H1 (cell line): ENCODE measurements around the gene SNW1. TPM values are rescaled to one million over a fixed set of nuclear protein-coding genes. Genes with fewer than 3 reads are reported as not detected.

Experiments
- CTCF ChIA-PET: fragments of 300-600 bp; sonication (Branson Sonifier 250); formaldehyde crosslinking; loops from one replicate; lab custom pipeline; 2021; ENCODE audit not compliant: partially characterized antibody; lab: Charles Lee
- POLR2A ChIA-PET: fragments of 300-600 bp; sonication (Branson Sonifier 250); formaldehyde crosslinking; loops from one replicate; lab custom pipeline; 2021; ENCODE audit warnings: inconsistent platforms; ENCODE audit not compliant: partially characterized antibody; lab: Charles Lee
- DNase-seq, 2 experiments: peaks; one replicate each; pipeline versions ENCODE4 v3.0.0 to v3.0.0-alpha.2; 2010 to 2022; ENCODE audit warnings: low spot score in 2 of 2, low read depth in 1 of 2, mixed read lengths in 1 of 2
- FAIRE-seq: peaks from 2 replicates; lab custom pipeline; 2011; peaks lifted over from hg19 to GRCh38; lab: Jason Lieb, UNC
- H2AFZ ChIP-seq: 2 replicates; pipeline ENCODE4 v1.8.1; 2012; ENCODE audit warnings: low read length, inconsistent platforms
- H2AK5ac ChIP-seq: 2 replicates; pipeline ENCODE4 v1.6.1; 2013; ENCODE audit warnings: low read depth, low read length
- H2BK120ac ChIP-seq: replicated peaks from 2 replicates; pipeline ENCODE3; 2013; ENCODE audit warnings: low read depth, low read length, inconsistent platforms
- H2BK12ac ChIP-seq: 2 replicates; pipeline ENCODE4 v1.6.1; 2013; ENCODE audit warnings: low read depth, low read length
- H2BK15ac ChIP-seq: 2 replicates; pipeline ENCODE4 v1.6.1; 2013; ENCODE audit warnings: low read length
- H2BK20ac ChIP-seq: 2 replicates; pipeline ENCODE4 v1.6.1; 2013; ENCODE audit warnings: low read length
- H2BK5ac ChIP-seq: 2 replicates; pipeline ENCODE4 v1.6.1; 2013; ENCODE audit warnings: low read depth, low read length
- H3K14ac ChIP-seq: 2 replicates; pipeline ENCODE4 v1.6.1; 2013; ENCODE audit warnings: inconsistent platforms; ENCODE audit not compliant: insufficient read length
- H3K18ac ChIP-seq: 2 replicates; pipeline ENCODE4 v1.6.1; 2013; ENCODE audit warnings: low read length; ENCODE audit errors: extremely low read depth
- H3K23ac ChIP-seq: 2 replicates; pipeline ENCODE4 v1.6.1; 2013; ENCODE audit warnings: inconsistent platforms; ENCODE audit not compliant: insufficient read length
- H3K23me2 ChIP-seq: 2 replicates; pipeline ENCODE4 v1.6.1; 2013; ENCODE audit warnings: low read depth, low read length
- H3K27ac ChIP-seq: 2 replicates; pipeline ENCODE4 v1.6.1; 2011; ENCODE audit warnings: low read depth, low read length, inconsistent platforms
- H3K27me3 ChIP-seq, 4 experiments: replicated peaks in 1 of 4; 1 replicate in 1 of 4; 2 replicates in 3 of 4; pipeline versions ENCODE4 v1.6.1 to v1.8.1; 2011 to 2013; ENCODE audit warnings: low read length in 3 of 4, mild to moderate bottlenecking in 3 of 4, inconsistent platforms in 2 of 4, mixed read lengths in 2 of 4, moderate library complexity in 1 of 4; ENCODE audit not compliant: control insufficient read depth in 3 of 4, insufficient read depth in 3 of 4; ENCODE audit errors: extremely low read depth in 1 of 4
- H3K36me3 ChIP-seq, 4 experiments: 2 replicates each; pipeline versions ENCODE4 v1.6.1 to v1.8.1; 2011 to 2013; ENCODE audit warnings: mild to moderate bottlenecking in 4 of 4, low read length in 3 of 4, moderate library complexity in 2 of 4, control low read depth in 1 of 4, inconsistent platforms in 1 of 4; ENCODE audit not compliant: insufficient read depth in 4 of 4, control insufficient read depth in 2 of 4
- H3K4ac ChIP-seq: replicated peaks from 2 replicates; pipeline ENCODE3; 2013; ENCODE audit warnings: low read length, low read depth, mixed read lengths, inconsistent platforms; ENCODE audit not compliant: insufficient read length
- H3K4me1 ChIP-seq, 4 experiments: replicated peaks in 1 of 4; 1 replicate in 1 of 4; 2 replicates in 3 of 4; pipeline versions ENCODE4 v1.6.1 to v1.8.1; 2011 to 2013; ENCODE audit warnings: low read length in 3 of 4, inconsistent platforms in 2 of 4, mixed read lengths in 1 of 4; ENCODE audit not compliant: insufficient read depth in 4 of 4, control insufficient read depth in 3 of 4
- H3K4me2 ChIP-seq, 2 experiments: 2 replicates each; pipeline versions ENCODE4 v1.6.1 to v1.8.1; 2011 to 2013; ENCODE audit warnings: low read depth in 2 of 2, low read length in 2 of 2, control low read depth in 1 of 2, inconsistent platforms in 1 of 2, mild to moderate bottlenecking in 1 of 2; ENCODE audit not compliant: insufficient read depth in 1 of 2
- H3K4me3 ChIP-seq, 4 experiments: fragments of 200-600, 300-600 bp in 1 of 4; sonication (generic), shearing (Covaris generic), sonication (Bioruptor Twin) in 1 of 4; 2 replicates each; pipeline versions ENCODE4 v1.5.1 to v1.8.1; 2011 to 2016; ENCODE audit warnings: low read length in 4 of 4, low read depth in 3 of 4, control low read depth in 2 of 4, inconsistent platforms in 2 of 4, mild to moderate bottlenecking in 2 of 4, mixed read lengths in 1 of 4, moderate library complexity in 1 of 4; ENCODE audit not compliant: insufficient read depth in 2 of 4; ENCODE audit errors: extremely low read depth in 1 of 4
- H3K56ac ChIP-seq: replicated peaks from 2 replicates; pipeline ENCODE3; 2013; ENCODE audit warnings: low read depth, mild to moderate bottlenecking, mixed read lengths, low read length, inconsistent platforms; ENCODE audit not compliant: insufficient read length
- H3K79me1 ChIP-seq: 2 replicates; pipeline ENCODE4 v1.6.1; 2013; ENCODE audit warnings: low read depth, low read length, control low read depth
- H3K79me2 ChIP-seq, 2 experiments: 2 replicates each; pipeline versions ENCODE4 v1.6.1 to v1.8.1; 2012 to 2013; ENCODE audit warnings: low read length in 2 of 2, mild to moderate bottlenecking in 2 of 2, inconsistent platforms in 1 of 2; ENCODE audit not compliant: insufficient read depth in 2 of 2, control insufficient read depth in 1 of 2
- H3K9ac ChIP-seq, 4 experiments: replicated peaks in 1 of 4; 1 replicate in 1 of 4; 2 replicates in 3 of 4; pipeline versions ENCODE4 v1.6.1 to v1.8.1; 2011 to 2013; ENCODE audit warnings: low read depth in 3 of 4, low read length in 3 of 4, control low read depth in 2 of 4, mild to moderate bottlenecking in 2 of 4, moderate library complexity in 2 of 4, inconsistent platforms in 1 of 4; ENCODE audit errors: extremely low read depth in 1 of 4
- H3K9me3 ChIP-seq, 2 experiments: 2 replicates each; pipeline versions ENCODE4 v1.6.1 to v1.8.1; 2012 to 2013; ENCODE audit warnings: mild to moderate bottlenecking in 2 of 2, moderate library complexity in 2 of 2, control low read depth in 1 of 2, inconsistent platforms in 1 of 2, low read depth in 1 of 2, low read length in 1 of 2, mixed read lengths in 1 of 2; ENCODE audit not compliant: insufficient read depth in 2 of 2
- H4K20me1 ChIP-seq, 2 experiments: replicated peaks in 1 of 2; 2 replicates each; pipeline versions ENCODE3 to v1.8.1; 2011 to 2013; ENCODE audit warnings: inconsistent platforms in 2 of 2, low read length in 2 of 2, mild to moderate bottlenecking in 1 of 2; ENCODE audit not compliant: insufficient read depth in 2 of 2, control insufficient read depth in 1 of 2
- H4K5ac ChIP-seq: 2 replicates; pipeline ENCODE4 v1.6.1; 2013; ENCODE audit warnings: low read length, low read depth, mixed read lengths, inconsistent platforms; ENCODE audit not compliant: insufficient read length
- H4K8ac ChIP-seq: 2 replicates; pipeline ENCODE4 v1.8.0; 2013; ENCODE audit warnings: mild to moderate bottlenecking, moderate library complexity, low read length, inconsistent platforms; ENCODE audit not compliant: insufficient read depth; ENCODE audit errors: extremely low read depth
- H4K91ac ChIP-seq: replicated peaks from 2 replicates; pipeline ENCODE3; 2013; ENCODE audit warnings: low read length, mixed read lengths, inconsistent platforms; ENCODE audit not compliant: insufficient read length
- CEBPB ChIP-seq: IDR thresholded peaks from 2 replicates; pipeline ENCODE4 v1.6.1; 2012; ENCODE audit warnings: low read depth, low read length
- CHD2 ChIP-seq: IDR thresholded peaks from 2 replicates; pipeline ENCODE4 v1.6.1; 2012; ENCODE audit warnings: low read length, improper control_type of control experiment
- PHF8 ChIP-seq: fragments of 200-600 bp; sonication (generic); conservative IDR thresholded peaks from 2 replicates; pipeline ENCODE4 v1.7.1; 2012; ENCODE audit warnings: low read depth, mild to moderate bottlenecking, inconsistent platforms, low read length, moderate library complexity
- WGBS, 2 experiments: shearing (Covaris generic) in 1 of 2; methylation state at CpG; one replicate each; pipeline versions ENCODE4 v1.1.6 to v1.1.7; 2013 to 2015; ENCODE audit warnings: low lambda C conversion rate in 2 of 2, mixed read lengths in 2 of 2, inconsistent platforms in 1 of 2, low coverage in 1 of 2, missing lambda C conversion rate in 1 of 2; ENCODE audit not compliant: insufficient replicate concordance in 2 of 2, insufficient coverage in 1 of 2, insufficient read length in 1 of 2; ENCODE audit errors: extremely low coverage in 1 of 2, missing lambda C conversion rate in 1 of 2; 5-methylcytosine and 5-hydroxymethylcytosine counted together
- polyA plus RNA-seq, 7 experiments: library from polyadenylated mRNA; depleted of rRNA in 3 of 7; stranded (reverse) in 5 of 7; unstranded in 2 of 7; fragments of >200 nt in 5 of 7; fragments of 200-250 nt in 2 of 7; gene quantifications; 1 replicate in 5 of 7; 2 replicates in 1 of 7; 4 replicates in 1 of 7; pipeline versions ENCODE4 v1.2.1 to v1.2.3, GENCODE V29; 2011 to 2013; ENCODE audit warnings: missing spikeins in 2 of 7, mixed read lengths in 2 of 7
- total RNA-seq: library from RNA; stranded (reverse); fragmentation: NEBNext Ultra II Directional; extraction: Animal tissue kit (Norgen Biotek cat#: 25700); gene quantifications from 2 replicates; pipeline ENCODE4 v1.2.1, GENCODE V29; 2021
- TF ChIP-seq, protein P1 (sequence below): IDR thresholded peaks from 2 replicates; pipeline ENCODE4 v1.6.1; 2011; ENCODE audit warnings: low read depth, mild to moderate bottlenecking, low read length; ENCODE audit not compliant: insufficient read depth

SNW1 gene
- total and polyA plus RNA-seq, 2 of the 8 experiments (the other 6 are each of a cell fraction or from before 2014, with no cell fraction given), result 13.2 to 79.2 TPM

DNA sequence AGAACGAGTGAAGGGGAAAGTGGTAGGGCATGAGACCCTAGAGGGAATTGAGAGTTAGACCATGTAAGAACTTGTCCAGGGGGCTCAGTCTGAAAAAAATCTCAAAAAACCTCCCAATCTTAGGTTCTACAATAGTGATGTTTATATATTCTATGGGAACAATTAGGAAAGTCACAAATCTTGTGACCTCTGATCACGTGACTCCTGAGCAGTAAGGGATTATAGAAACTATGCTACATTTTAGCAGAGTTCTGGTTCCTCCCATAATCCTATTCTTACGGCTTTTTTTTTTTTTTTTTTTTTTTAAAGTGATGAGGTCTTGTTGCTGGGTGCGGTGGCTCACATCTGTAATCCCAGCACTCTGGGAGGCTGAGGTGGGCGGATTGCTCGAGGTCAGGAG is 44.8 kb upstream of the SNW1 start:
- Histone ChIP-seq H2BK12ac (no peak overlapping the region), H4K5ac (no peak overlapping the region), H3K23me2 (no peaks in the 10 kb centered on the region; the same call in 1 of the 2 replicates), H2BK120ac (no peak overlapping the region), H2BK15ac (no peak overlapping the region), H4K8ac (no peak overlapping the region), H3K4me1 (peaks cover 0 to 4% (median 1%) of the 10 kb centered on the region in 4 experiments; a peak in 3 of 7 replicates), H3K4me2 (no peak overlapping the region), H3K79me1 (0 out of 2 replicates have a peak, but pooled peaks cover 5% of the 10 kb centered on the region), H3K23ac (no peak overlapping the region), H3K56ac (no peak overlapping the region), H4K20me1 (no peaks in the 10 kb centered on the region), H2BK20ac (no peak overlapping the region), H3K4me3 (no peak overlapping the region), H3K14ac (no peak overlapping the region), H2AK5ac (no peak overlapping the region), H3K9ac (no peak overlapping the region), H2AFZ (no peak overlapping the region), H3K18ac (no peak overlapping the region), H3K9me3 (no peaks in the 10 kb centered on the region), H2BK5ac (no peak overlapping the region), H3K79me2 (0 out of 4 replicates have a peak, but pooled peaks cover 0 to 3% of the 10 kb centered on the region in 2 experiments), H4K91ac (no peak overlapping the region), H3K27me3 (no peaks in the 10 kb centered on the region), H3K4ac (no peak overlapping the region), H3K36me3 (no peaks in the 10 kb centered on the region), H3K27ac (no peak overlapping the region)
- no peak for FAIRE-seq
- 88% methylated on average over 5 of the region's 6 CpGs; no CpG with 5 or more reads in 1 of the 2 experiments for WGBS, 2 experiments
- ChIA-PET CTCF (interaction anchor here (1.0 to 3.0 kb wide), 4 partner anchors 9 to 86 kb away, joined by 3 to 8 read pairs (median 3); partner anchors contain the start of gene SNW1), POLR2A (interaction anchor here (0.9 kb wide), 1 partner anchor 44 kb away, joined by 3 read pairs; no protein-coding TSS in a partner anchor)
- no peak for DNase-seq
- TF ChIP-seq, protein P1, sequence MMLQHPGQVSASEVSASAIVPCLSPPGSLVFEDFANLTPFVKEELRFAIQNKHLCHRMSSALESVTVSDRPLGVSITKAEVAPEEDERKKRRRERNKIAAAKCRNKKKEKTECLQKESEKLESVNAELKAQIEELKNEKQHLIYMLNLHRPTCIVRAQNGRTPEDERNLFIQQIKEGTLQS, result no peak
- TF ChIP-seq CEBPB (no peak), PHF8 (no peak), CHD2 (no peak)
